CD4-positive, alpha-beta T cell (primary cell): ENCODE data around the gene PDLIM7. TPM values are rescaled to one million over a fixed set of nuclear protein-coding genes. Genes with fewer than 3 reads are reported as not detected.

Experiments
- ATAC-seq: fragments of 200-7000 bp; cut with Tn5 transposase; one replicate; pipeline ENCODE4 v1.10.0; 2022; ENCODE audit warnings: mild to moderate bottlenecking; ENCODE audit not compliant: poor library complexity
- CTCF ChIA-PET: fragments of 350-600 bp; sonication (Branson Sonifier 250); formaldehyde crosslinking; loops from one replicate; lab custom pipeline; 2021; ENCODE audit warnings: antibody characterized with exemption, inconsistent platforms; lab: Charles Lee
- POLR2A ChIA-PET: fragments of 350-600 bp; sonication (Branson Sonifier 250); formaldehyde crosslinking; loops from one replicate; lab custom pipeline; 2021; ENCODE audit warnings: antibody characterized with exemption, inconsistent platforms; lab: Charles Lee
- DNase-seq, 14 experiments: peaks; one replicate each; pipeline ENCODE4 v3.0.0-alpha.2; 2013 to 2020; ENCODE audit warnings: mixed read lengths in 2 of 14
- H3K27ac ChIP-seq, 2 donors: one replicate each; pipeline versions ENCODE4 v1.5.1 to v1.7.0; 2013; ENCODE audit warnings: low read length in 2 of 2, low read depth in 1 of 2, mild to moderate bottlenecking in 1 of 2
- H3K27me3 ChIP-seq, 2 experiments: 1 replicate in 1 of 2; 2 replicates in 1 of 2; pipeline versions ENCODE4 v1.6.1 to v1.7.0; 2013; ENCODE audit warnings: low read length in 2 of 2, control low read depth in 1 of 2, mild to moderate bottlenecking in 1 of 2, moderate library complexity in 1 of 2; ENCODE audit not compliant: insufficient read depth in 2 of 2, control insufficient read depth in 1 of 2
- H3K36me3 ChIP-seq: one replicate; pipeline ENCODE4 v1.6.1; 2013; ENCODE audit warnings: low read length, control low read depth; ENCODE audit not compliant: insufficient read depth
- H3K4me1 ChIP-seq: one replicate; pipeline ENCODE4 v1.6.1; 2013; ENCODE audit warnings: low read length, control low read depth; ENCODE audit not compliant: insufficient read depth
- H3K4me3 ChIP-seq: one replicate; pipeline ENCODE4 v1.5.1; 2013; ENCODE audit warnings: mild to moderate bottlenecking, low read length, moderate library complexity
- H3K9me3 ChIP-seq, 2 experiments: 1 replicate in 1 of 2; 2 replicates in 1 of 2; pipeline versions ENCODE4 v1.6.1 to v1.7.0; 2013; ENCODE audit warnings: low read length in 2 of 2, mild to moderate bottlenecking in 2 of 2, control low read depth in 1 of 2, moderate library complexity in 1 of 2; ENCODE audit not compliant: control insufficient read depth in 1 of 2, insufficient read depth in 1 of 2
- H3K27ac Mint-ChIP-seq: one replicate; pipeline ENCODE4 v1.8.0; 2020; ENCODE audit warnings: mixed read lengths
- H3K27me3 Mint-ChIP-seq: one replicate; pipeline ENCODE4 v1.8.0; 2021; ENCODE audit warnings: mixed read lengths
- H3K36me3 Mint-ChIP-seq: one replicate; pipeline ENCODE4 v1.8.0; 2021; ENCODE audit warnings: low read depth, mixed read lengths
- H3K4me1 Mint-ChIP-seq: one replicate; pipeline ENCODE4 v1.8.0; 2021; ENCODE audit warnings: low read depth, mixed read lengths
- H3K4me3 Mint-ChIP-seq: one replicate; pipeline ENCODE4 v1.8.0; 2020; ENCODE audit warnings: mild to moderate bottlenecking, mixed read lengths
- H3K9me3 Mint-ChIP-seq: one replicate; pipeline ENCODE4 v1.8.0; 2020; ENCODE audit warnings: mixed read lengths
- intact Hi-C, 2 experiments: fragments of 100-400 bp; cut with DNase I in 1 of 2; cut with micrococcal nuclease in 1 of 2; formaldehyde crosslinking; loops; one replicate each; pipeline versions ENCODE4 v1.15.1 to v1.9.0; 2023 to 2025; cut with DNase I, micrococcal nuclease
- total RNA-seq, 174 experiments: library from RNA in 2 of 174; stranded (reverse) in 2 of 174; gene quantifications; one replicate each; pipeline ENCODE4 v1.2.3 and lab custom pipeline; 2021 to 2026
- TF ChIP-seq, protein P1 (sequence below): fragments of 200-600 bp; IDR thresholded peaks from one replicate; pipeline ENCODE4 v1.8.0; 2022; ENCODE audit warnings: antibody characterized with exemption, mild to moderate bottlenecking

Gene PDLIM7
- total RNA-seq, 2 experiments from 2014 or later: 5.2 to 6.0 TPM

DNA sequence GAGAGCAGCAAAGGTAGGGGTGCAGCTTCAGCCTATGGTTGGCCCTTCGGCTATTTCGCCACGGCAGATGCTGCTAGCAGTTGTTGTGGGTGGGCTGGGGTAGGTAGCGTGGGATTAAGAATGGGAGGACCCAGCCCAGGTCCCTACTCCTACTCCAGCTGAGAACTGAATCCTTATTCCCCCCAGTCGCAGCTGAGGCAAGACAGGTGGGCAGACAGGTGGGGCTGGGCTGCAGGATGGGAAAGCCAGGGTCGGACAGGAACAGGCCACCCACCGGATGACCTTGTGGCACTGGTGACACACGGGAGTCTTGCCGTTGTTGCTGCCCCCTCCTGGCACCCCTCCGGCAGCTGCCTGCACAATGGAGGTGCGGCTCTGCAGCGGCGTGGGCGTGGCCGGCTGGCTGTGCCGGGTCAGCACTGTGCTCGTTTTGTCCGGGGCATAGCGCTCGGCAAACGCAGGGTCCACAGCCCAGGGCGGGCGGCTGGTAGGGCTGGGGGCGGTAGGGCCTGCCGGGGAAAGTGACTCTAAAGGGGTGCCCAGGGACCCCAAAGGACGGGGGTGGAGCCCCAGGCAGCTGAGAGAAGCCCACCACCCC is 8.2 kb downstream of the PDLIM7 start:
- ChIA-PET POLR2A (interaction anchor here (1.1 kb wide), 1 partner anchor 115 kb away, joined by 3 read pairs; no protein-coding TSS in a partner anchor), CTCF (interaction anchor here (1.0 kb wide), 1 partner anchor 99 kb away, joined by 3 read pairs; no protein-coding TSS in a partner anchor)
- no peak overlapping the region for H3K4me3 Mint-ChIP-seq
- DNase-seq: no peak
- intact Hi-C loops: no loop called here
- peaks cover 2% of the 10 kb centered on the region for H3K4me1 ChIP-seq
- H3K27ac Mint-ChIP-seq: no peak overlapping the region
- no peaks in the 10 kb centered on the region for H3K27me3 ChIP-seq
- no peaks in the 10 kb centered on the region for H3K9me3 Mint-ChIP-seq
- no peaks in the 10 kb centered on the region for H3K27me3 Mint-ChIP-seq
- no peak overlapping the region for H3K4me3 ChIP-seq
- peaks cover 5% of the 10 kb centered on the region for H3K36me3 Mint-ChIP-seq
- ATAC-seq: no peak
- H3K4me1 Mint-ChIP-seq: no peaks in the 10 kb centered on the region
- H3K9me3 ChIP-seq: no peaks in the 10 kb centered on the region
- peaks cover 8% of the 10 kb centered on the region for H3K36me3 ChIP-seq
- no peak overlapping the region for H3K27ac ChIP-seq
- TF ChIP-seq, protein P1, sequence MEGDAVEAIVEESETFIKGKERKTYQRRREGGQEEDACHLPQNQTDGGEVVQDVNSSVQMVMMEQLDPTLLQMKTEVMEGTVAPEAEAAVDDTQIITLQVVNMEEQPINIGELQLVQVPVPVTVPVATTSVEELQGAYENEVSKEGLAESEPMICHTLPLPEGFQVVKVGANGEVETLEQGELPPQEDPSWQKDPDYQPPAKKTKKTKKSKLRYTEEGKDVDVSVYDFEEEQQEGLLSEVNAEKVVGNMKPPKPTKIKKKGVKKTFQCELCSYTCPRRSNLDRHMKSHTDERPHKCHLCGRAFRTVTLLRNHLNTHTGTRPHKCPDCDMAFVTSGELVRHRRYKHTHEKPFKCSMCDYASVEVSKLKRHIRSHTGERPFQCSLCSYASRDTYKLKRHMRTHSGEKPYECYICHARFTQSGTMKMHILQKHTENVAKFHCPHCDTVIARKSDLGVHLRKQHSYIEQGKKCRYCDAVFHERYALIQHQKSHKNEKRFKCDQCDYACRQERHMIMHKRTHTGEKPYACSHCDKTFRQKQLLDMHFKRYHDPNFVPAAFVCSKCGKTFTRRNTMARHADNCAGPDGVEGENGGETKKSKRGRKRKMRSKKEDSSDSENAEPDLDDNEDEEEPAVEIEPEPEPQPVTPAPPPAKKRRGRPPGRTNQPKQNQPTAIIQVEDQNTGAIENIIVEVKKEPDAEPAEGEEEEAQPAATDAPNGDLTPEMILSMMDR: no peak

DNA sequence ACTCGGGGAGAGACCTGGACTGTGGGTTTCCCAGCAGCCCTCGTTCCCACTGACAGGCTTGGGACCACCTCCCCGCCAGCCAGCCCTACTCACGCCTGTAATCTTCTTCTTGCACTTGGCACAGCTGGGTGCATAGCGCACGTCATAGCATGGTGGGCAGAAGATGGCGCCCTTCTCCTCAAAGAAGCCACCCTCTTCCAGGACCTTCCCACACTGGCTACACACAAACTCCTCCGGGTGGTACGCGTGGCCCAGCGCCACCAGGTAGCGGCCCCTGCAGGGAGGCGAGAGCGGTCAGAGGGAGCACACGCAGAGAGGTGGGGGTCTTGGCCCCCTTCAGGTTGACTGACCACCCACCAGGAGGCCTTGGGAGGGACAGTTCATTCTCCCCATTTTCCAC is 9.4 kb downstream of the PDLIM7 start:
- H3K9me3 Mint-ChIP-seq: no peaks in the 10 kb centered on the region
- H3K4me1 Mint-ChIP-seq: no peaks in the 10 kb centered on the region
- ChIA-PET CTCF (interaction anchor here (1.0 kb wide), 1 partner anchor 97 kb away, joined by 3 read pairs; no protein-coding TSS in a partner anchor), POLR2A (no interaction called here)
- no peaks in the 10 kb centered on the region for H3K4me1 ChIP-seq
- intact Hi-C loops: no loop called here
- H3K27ac Mint-ChIP-seq: no peak overlapping the region
- no peaks in the 10 kb centered on the region for H3K27me3 ChIP-seq
- H3K4me3 Mint-ChIP-seq: no peak overlapping the region
- no peaks in the 10 kb centered on the region for H3K9me3 ChIP-seq
- DNase-seq: peak in 1 of 14 experiments; percentile 24
- no peak overlapping the region for H3K4me3 ChIP-seq
- ATAC-seq: no peak
- H3K36me3 ChIP-seq: peaks cover 8% of the 10 kb centered on the region
- H3K27ac ChIP-seq: no peak overlapping the region
- H3K27me3 Mint-ChIP-seq: no peaks in the 10 kb centered on the region
- H3K36me3 Mint-ChIP-seq: peaks cover 5% of the 10 kb centered on the region
- TF ChIP-seq, protein P1: no peak

DNA sequence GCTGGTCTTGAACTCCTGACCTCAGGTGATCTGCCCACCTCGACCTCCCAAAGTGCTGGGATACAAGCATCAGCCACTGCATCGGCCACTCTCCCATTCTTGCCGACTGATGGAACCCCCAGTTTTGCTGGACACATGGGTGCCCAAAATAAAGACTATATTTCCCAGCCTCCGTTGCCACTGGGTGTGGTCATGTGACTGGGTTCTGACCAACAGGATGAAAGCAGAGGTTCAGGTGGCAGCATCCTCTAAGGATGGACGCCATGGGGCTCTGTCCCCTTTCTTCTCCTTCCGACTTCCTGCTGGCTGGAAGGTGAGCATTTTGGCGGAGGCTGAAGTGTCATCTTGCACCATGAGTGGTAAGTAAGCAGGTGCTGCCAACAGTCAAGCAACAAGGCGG is 10.3 kb downstream of the PDLIM7 start:
- no peak for DNase-seq
- Mint-ChIP-seq H3K36me3 (no peaks in the 10 kb centered on the region), H3K4me1 (no peaks in the 10 kb centered on the region), H3K27me3 (no peaks in the 10 kb centered on the region), H3K4me3 (no peak overlapping the region), H3K9me3 (no peaks in the 10 kb centered on the region), H3K27ac (no peak overlapping the region)
- CTCF ChIA-PET: interaction anchor here (0.6 kb wide), 1 partner anchor 118 kb away, joined by 3 read pairs; no protein-coding TSS in a partner anchor
- Histone ChIP-seq H3K27ac (no peak overlapping the region), H3K4me1 (no peaks in the 10 kb centered on the region), H3K4me3 (no peak overlapping the region), H3K27me3 (no peaks in the 10 kb centered on the region), H3K9me3 (no peaks in the 10 kb centered on the region), H3K36me3 (peaks cover 8% of the 10 kb centered on the region)
- ATAC-seq: no peak
- intact Hi-C loops: no loop called here
- POLR2A ChIA-PET: no interaction called here
- TF ChIP-seq, protein P1: no peak
